IMR-90 (cell line): ENCODE measurements around the gene ESYT3. TPM values are rescaled to one million over a fixed set of nuclear protein-coding genes. Genes with fewer than 3 reads are reported as not detected.

Source experiments
- ATAC-seq: fragments of 200-7000 bp; cut with Tn5 transposase; 2 replicates; pipeline ENCODE4 v1.9.1; 2020; ENCODE audit warnings: low read depth, mild to moderate bottlenecking, moderate library complexity
- BruUV-seq: library from RNA; stranded (reverse); fragments of 400-500 nt; replicated peaks from 2 replicates; lab custom pipeline; 2021; lab: Mats Ljungman, UMichigan
- CTCF ChIA-PET: fragments of 300-600 bp; formaldehyde crosslinking; extraction: SDS; loops from one replicate; lab custom pipeline; 2021; ENCODE audit warnings: antibody characterized with exemption; lab: Yijun Ruan, JAX
- POLR2A ChIA-PET: fragments of 300-600 bp; sonication (Branson Sonifier 250); formaldehyde crosslinking; loops from one replicate; lab custom pipeline; 2022; ENCODE audit warnings: antibody characterized with exemption; ENCODE audit not compliant: unreplicated experiment; lab: Charles Lee
- DNase-seq: peaks from one replicate; pipeline ENCODE4 v3.0.0; 2013
- H2AFZ ChIP-seq: replicated peaks from 2 replicates; pipeline ENCODE3; 2013; ENCODE audit warnings: low read length, mild to moderate bottlenecking; ENCODE audit not compliant: poor library complexity
- H2AK5ac ChIP-seq: 2 replicates; pipeline ENCODE4 v1.6.1; 2013; ENCODE audit warnings: low read depth, low read length, inconsistent platforms
- H2AK9ac ChIP-seq: replicated peaks from 2 replicates; pipeline ENCODE3; 2013; ENCODE audit warnings: mild to moderate bottlenecking, low read depth, low read length, moderate library complexity; ENCODE audit not compliant: poor library complexity
- H2BK120ac ChIP-seq: 2 replicates; pipeline ENCODE4 v1.6.1; 2013; ENCODE audit warnings: low read depth, low read length, inconsistent platforms
- H2BK15ac ChIP-seq: 3 replicates; pipeline ENCODE4 v1.6.1; 2013; ENCODE audit warnings: low read depth, low read length, inconsistent platforms
- H2BK20ac ChIP-seq: 2 replicates; pipeline ENCODE4 v1.6.1; 2013; ENCODE audit warnings: low read depth, mild to moderate bottlenecking, inconsistent platforms, low read length, moderate library complexity
- H2BK5ac ChIP-seq: 2 replicates; pipeline ENCODE4 v1.6.1; 2013; ENCODE audit warnings: mild to moderate bottlenecking, low read depth, low read length, inconsistent platforms; ENCODE audit not compliant: poor library complexity, severe bottlenecking
- H3K14ac ChIP-seq: replicated peaks from 2 replicates; pipeline ENCODE4 v1.6.1; 2013; ENCODE audit warnings: low read depth, low read length, inconsistent platforms
- H3K18ac ChIP-seq: 2 replicates; pipeline ENCODE4 v1.6.1; 2013; ENCODE audit warnings: low read depth, low read length, control low read depth
- H3K23ac ChIP-seq: 2 replicates; pipeline ENCODE4 v1.6.1; 2013; ENCODE audit warnings: low read depth, low read length, inconsistent platforms
- H3K27ac ChIP-seq: 2 replicates; pipeline ENCODE4 v1.5.1; 2013; ENCODE audit warnings: mild to moderate bottlenecking, control low read depth, low read length; ENCODE audit not compliant: insufficient read depth
- H3K27me3 ChIP-seq: 2 replicates; pipeline ENCODE4 v1.6.1; 2013; ENCODE audit warnings: low read length; ENCODE audit not compliant: control insufficient read depth, insufficient read depth
- H3K36me3 ChIP-seq: 2 replicates; pipeline ENCODE4 v1.6.1; 2013; ENCODE audit warnings: low read length, mixed read lengths; ENCODE audit not compliant: control insufficient read depth, insufficient read depth
- H3K4ac ChIP-seq: 2 replicates; pipeline ENCODE4 v1.6.1; 2013; ENCODE audit warnings: low read depth, low read length, inconsistent platforms
- H3K4me1 ChIP-seq: 2 replicates; pipeline ENCODE4 v1.6.1; 2013; ENCODE audit warnings: low read length, mixed read lengths; ENCODE audit not compliant: control insufficient read depth, insufficient read depth
- H3K4me2 ChIP-seq: 2 replicates; pipeline ENCODE4 v1.6.1; 2013; ENCODE audit warnings: low read depth, mild to moderate bottlenecking, control low read depth, low read length, moderate library complexity
- H3K4me3 ChIP-seq: 2 replicates; pipeline ENCODE4 v1.5.1; 2013; ENCODE audit warnings: low read depth, mild to moderate bottlenecking, control low read depth, low read length, moderate library complexity; ENCODE audit not compliant: insufficient read depth
- H3K56ac ChIP-seq: 2 replicates; pipeline ENCODE4 v1.6.1; 2013; ENCODE audit warnings: low read length, inconsistent platforms; ENCODE audit not compliant: insufficient read depth; ENCODE audit errors: extremely low read depth
- H3K79me1 ChIP-seq, 2 experiments: 2 replicates each; pipeline ENCODE4 v1.6.1; 2013; ENCODE audit warnings: low read length in 2 of 2, inconsistent platforms in 1 of 2, low read depth in 1 of 2
- H3K9ac ChIP-seq: 2 replicates; pipeline ENCODE4 v1.6.1; 2013; ENCODE audit warnings: low read depth, low read length, control low read depth
- H3K9me1 ChIP-seq: 2 replicates; pipeline ENCODE4 v1.6.1; 2013; ENCODE audit warnings: low read length, inconsistent platforms; ENCODE audit not compliant: insufficient read depth
- H3K9me3 ChIP-seq: 2 replicates; pipeline ENCODE4 v1.6.1; 2013; ENCODE audit warnings: low read length; ENCODE audit not compliant: control insufficient read depth, insufficient read depth
- H4K20me1 ChIP-seq: 2 replicates; pipeline ENCODE4 v1.6.1; 2013; ENCODE audit warnings: low read length, inconsistent platforms; ENCODE audit not compliant: insufficient read depth
- H4K5ac ChIP-seq: 2 replicates; pipeline ENCODE4 v1.6.1; 2013; ENCODE audit warnings: mild to moderate bottlenecking, low read depth, low read length, control low read depth
- H4K8ac ChIP-seq, 2 experiments: 2 replicates each; pipeline ENCODE4 v1.6.1; 2013; ENCODE audit warnings: low read depth in 2 of 2, low read length in 2 of 2, control low read depth in 1 of 2, inconsistent platforms in 1 of 2
- H4K91ac ChIP-seq: 2 replicates; pipeline ENCODE4 v1.6.1; 2013; ENCODE audit warnings: low read depth, low read length, inconsistent platforms; ENCODE audit not compliant: insufficient read depth
- CEBPB ChIP-seq: IDR thresholded peaks from 2 replicates; pipeline ENCODE4 v1.6.1; 2012; ENCODE audit warnings: low read depth, low read length, improper control_type of control experiment
- ELK1 ChIP-seq: fragments of 150-350 bp; IDR thresholded peaks from 2 replicates; pipeline ENCODE4 v1.6.1; 2016; ENCODE audit warnings: low read depth, mild to moderate bottlenecking, low read length, moderate library complexity, borderline replicate concordance
- FOS ChIP-seq: fragments of 150-350 bp; IDR thresholded peaks from 2 replicates; pipeline ENCODE4 v1.6.1; 2016; ENCODE audit warnings: low read depth, low read length
- MXI1 ChIP-seq: IDR thresholded peaks from 2 replicates; pipeline ENCODE4 v1.6.1; 2012; ENCODE audit warnings: low read depth, mild to moderate bottlenecking, low read length, moderate library complexity, borderline replicate concordance
- NFE2L2 ChIP-seq: fragments of 150-350 bp; IDR thresholded peaks from 2 replicates; pipeline ENCODE4 v1.6.1; 2016; ENCODE audit warnings: low read depth, mild to moderate bottlenecking, low read length
- POLR2A ChIP-seq: IDR thresholded peaks from 2 replicates; pipeline ENCODE4 v1.6.1; 2012; ENCODE audit warnings: mild to moderate bottlenecking, low read depth, low read length
- RAD21 ChIP-seq: IDR thresholded peaks from 2 replicates; pipeline ENCODE4 v1.6.1; 2012; ENCODE audit warnings: low read length, improper control_type of control experiment
- SMC3 ChIP-seq: fragments of 150-350 bp; IDR thresholded peaks from 2 replicates; pipeline ENCODE4 v1.6.1; 2016; ENCODE audit warnings: low read depth, mild to moderate bottlenecking, antibody characterized with exemption, low read length, moderate library complexity
- WGBS, 2 experiments: methylation state at CpG; one replicate each; pipeline versions ENCODE4 v1.1.5 to v1.1.7; 2013; ENCODE audit warnings: missing lambda C conversion rate in 2 of 2; ENCODE audit not compliant: insufficient read length in 1 of 2; ENCODE audit errors: extremely low coverage in 2 of 2; 5-methylcytosine and 5-hydroxymethylcytosine counted together
- dilution Hi-C: fragments of 300-500 bp; cut with HindIII; formaldehyde crosslinking; loops from one replicate; pipeline ENCODE4 v1.14.3; 2018; ENCODE audit warnings: low sequenced_read_pairs; ENCODE audit not compliant: unreplicated experiment
- in situ Hi-C: fragments of 300-500 bp; cut with MboI; formaldehyde crosslinking; loops from 3 replicates; pipeline ENCODE4 v1.14.3; 2019; ENCODE audit warnings: low sequenced_read_pairs, inconsistent platforms, mixed read lengths
- intact Hi-C: fragments of 100-400 bp; cut with micrococcal nuclease; formaldehyde crosslinking; loops from 2 replicates; pipeline ENCODE4 v1.10.0; 2022
- polyA plus RNA-seq, 3 experiments: library from polyadenylated mRNA; depleted of rRNA; stranded (reverse); fragments of >200 nt; gene quantifications; 2 replicates each; pipeline ENCODE4 v1.2.3, GENCODE V29; 2012; ENCODE audit warnings: low replicate concordance in 1 of 3
- total RNA-seq: library from RNA; depleted of rRNA; stranded (reverse); fragments of >200 nt; gene quantifications from 2 replicates; pipeline ENCODE4 v1.2.3, GENCODE V29; 2012

The ESYT3 gene
- total and polyA plus RNA-seq, 2 of the 4 experiments (the other 2 are of a cell fraction), result under 0.01 to 0.02 TPM

DNA sequence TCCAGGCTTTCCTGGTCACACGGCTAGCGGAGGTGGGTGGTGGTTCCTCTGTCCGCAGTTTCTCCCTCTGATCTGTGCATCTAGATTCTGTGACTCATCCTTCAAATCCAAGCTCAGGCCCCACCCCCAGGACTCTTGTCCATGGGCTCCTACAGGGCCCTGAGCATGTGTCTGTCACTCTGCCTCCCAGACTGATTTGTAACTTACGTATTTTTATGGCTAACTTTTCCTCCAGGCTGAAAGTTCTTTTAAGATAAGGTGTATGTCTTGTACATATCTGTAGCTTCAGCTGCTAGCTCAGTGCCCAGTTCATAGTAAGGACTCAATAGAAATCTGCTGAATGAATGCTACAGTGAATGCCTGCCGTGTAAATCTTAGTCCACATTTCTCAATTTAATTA is 8.0 kb downstream of the ESYT3 start:
- no peaks in the 10 kb centered on the region for H3K9me3 ChIP-seq
- no peak overlapping the region for H3K14ac ChIP-seq
- no peak overlapping the region for H2AFZ ChIP-seq
- no peak overlapping the region for H3K4ac ChIP-seq
- no peak overlapping the region for H3K9ac ChIP-seq
- H4K8ac ChIP-seq, result no peak overlapping the region
- dilution Hi-C loops, result no loop called here
- no peak overlapping the region for H3K18ac ChIP-seq
- H3K4me2 ChIP-seq, result no peak overlapping the region
- no peak overlapping the region for H3K4me3 ChIP-seq
- H2BK5ac ChIP-seq, result no peak overlapping the region
- no peak overlapping the region for H2BK15ac ChIP-seq
- no peak overlapping the region for H3K23ac ChIP-seq
- H4K91ac ChIP-seq, result no peak overlapping the region
- no peaks in the 10 kb centered on the region for H3K36me3 ChIP-seq
- peaks cover 20% of the 10 kb centered on the region for H3K27me3 ChIP-seq
- ChIA-PET POLR2A (no interaction called here), CTCF (interaction anchor here (0.8 to 1.5 kb wide), 2 partner anchors 10 to 37 kb away, joined by 3 to 6 read pairs; no protein-coding TSS in a partner anchor)
- H3K56ac ChIP-seq, result no peak overlapping the region
- no peaks in the 10 kb centered on the region for H3K79me1 ChIP-seq
- no peak overlapping the region for H4K5ac ChIP-seq
- intact Hi-C loops, result no loop called here
- TF ChIP-seq RAD21 (no peak), POLR2A (no peak), NFE2L2 (no peak), MXI1 (0 out of 2 replicates have a peak, but pooled peaks have one; percentile 15), ELK1 (no peak), SMC3 (no peak), CEBPB (no peak), FOS (0 out of 2 replicates have a peak, but pooled peaks have one; percentile 22)
- no peak overlapping the region for H2AK5ac ChIP-seq
- no peak overlapping the region for H2BK120ac ChIP-seq
- ATAC-seq (peak; percentile 78), DNase-seq (peak; percentile 60)
- H3K9me1 ChIP-seq, result peaks cover 4% of the 10 kb centered on the region; the same call in 1 of the 2 replicates
- WGBS, 2 experiments, result no CpG with 5 or more reads among the region's 5 CpGs
- H3K27ac ChIP-seq, result no peak overlapping the region
- H4K20me1 ChIP-seq, result no peaks in the 10 kb centered on the region
- no peak overlapping the region for H2BK20ac ChIP-seq
- peaks cover 7% of the 10 kb centered on the region; the same call in 1 of the 2 replicates for H3K4me1 ChIP-seq
- in situ Hi-C loops, result no loop called here
- BruUV-seq, result no TSS peak
- no peak overlapping the region for H2AK9ac ChIP-seq
